ENCODE results near the gene USO1.

GRCh38 chr4:75745721-75746199 lies 21.4 kb downstream of the USO1 start:
- TF ChIP-seq CTCF (IDR thresholded peaks at IDR 0.05) (no peak), POLR2A (IDR thresholded peaks at IDR 0.05; ENCODE audit: low read depth) (no peak), EP300 (IDR thresholded peaks at IDR 0.05) (no peak)
